Mesodermal cell (in vitro differentiated cells): ENCODE measurements around the gene FHIT.
A peak's percentile ranks its signal among the peaks of the same experiment; 100 is the strongest.

Source experiments
- H3K27ac ChIP-seq: 2 replicates; pipeline ENCODE4 v1.7.0; 2013; ENCODE audit warnings: mild to moderate bottlenecking, low read depth, low read length, moderate library complexity; ENCODE audit not compliant: severe bottlenecking
- H3K36me3 ChIP-seq: 2 replicates; pipeline ENCODE4 v1.7.1; 2013; ENCODE audit warnings: mild to moderate bottlenecking, low read length, moderate library complexity; ENCODE audit not compliant: control insufficient read depth, insufficient read depth
- H3K4me1 ChIP-seq: one replicate; pipeline ENCODE4 v1.7.1; 2013; ENCODE audit warnings: mild to moderate bottlenecking, low read length; ENCODE audit not compliant: insufficient read depth, control insufficient read depth, poor library complexity, severe bottlenecking
- H3K4me3 ChIP-seq: 2 replicates; pipeline ENCODE4 v1.7.0; 2013; ENCODE audit warnings: low read length, control low read depth, mild to moderate bottlenecking; ENCODE audit not compliant: insufficient read depth, poor library complexity, severe bottlenecking; ENCODE audit errors: extremely low read depth
- H3K9me3 ChIP-seq: 2 replicates; pipeline ENCODE4 v1.7.1; 2013; ENCODE audit warnings: mild to moderate bottlenecking, low read length, moderate library complexity; ENCODE audit not compliant: control insufficient read depth
- whole genome bisulfite sequencing, 2 experiments: methylation state at CpG; one replicate each; pipeline ENCODE4 v1.1.5; 2013; ENCODE audit warnings: missing lambda C conversion rate in 2 of 2; ENCODE audit not compliant: insufficient coverage in 2 of 2; 5-methylcytosine and 5-hydroxymethylcytosine counted together

The FHIT gene

GRCh38 chr3:60414011-60414410 lies 837.2 kb downstream of the FHIT start:
- Histone ChIP-seq H3K4me1 (no peaks in the 10 kb centered on the region), H3K27ac (no peak overlapping the region), H3K36me3 (no peaks in the 10 kb centered on the region), H3K9me3 (no peaks in the 10 kb centered on the region), H3K4me3 (no peak overlapping the region)
- 100% methylated on average over 2 to 4 of the region's 4 CpGs for WGBS, 2 experiments

- H3K9me3 ChIP-seq = no peaks in the 10 kb centered on the region
- H3K27ac ChIP-seq = no peak overlapping the region
- H3K4me1 ChIP-seq = no peaks in the 10 kb centered on the region
- no peaks in the 10 kb centered on the region for H3K36me3 ChIP-seq
- no peak overlapping the region for H3K4me3 ChIP-seq
- no CpG with 5 or more reads among the region's 1 CpG for WGBS, 2 experiments
Observed at GRCh38 chr3:60413551-60413950, 837.7 kb downstream of the FHIT start.

GRCh38 chr3:60403866-60404265 lies 847.4 kb downstream of the FHIT start:
- Histone ChIP-seq H3K4me3 (no peak overlapping the region), H3K27ac (no peak overlapping the region), H3K4me1 (no peaks in the 10 kb centered on the region), H3K36me3 (no peaks in the 10 kb centered on the region), H3K9me3 (no peaks in the 10 kb centered on the region)
- 86 to 92% methylated on average over 2 of the region's 4 CpGs for WGBS, 2 experiments

- H3K9me3 ChIP-seq = peaks cover 1% of the 10 kb centered on the region
- H3K4me3 ChIP-seq = no peak overlapping the region
- H3K27ac ChIP-seq = no peak overlapping the region
- no peaks in the 10 kb centered on the region for H3K4me1 ChIP-seq
- no peaks in the 10 kb centered on the region for H3K36me3 ChIP-seq
- 65 to 96% methylated on average over 2 of the region's 2 CpGs for WGBS, 2 experiments
Observed at GRCh38 chr3:60402931-60403330, 848.3 kb downstream of the FHIT start.

- peak overlapping the region; percentile 10 for H3K27ac ChIP-seq
- peaks cover 5% of the 10 kb centered on the region for H3K9me3 ChIP-seq
- WGBS, 2 experiments = 71 to 78% methylated on average over 2 of the region's 7 CpGs
- H3K4me1 ChIP-seq = no peaks in the 10 kb centered on the region
- H3K36me3 ChIP-seq = no peaks in the 10 kb centered on the region
- H3K4me3 ChIP-seq = no peak overlapping the region
Observed at GRCh38 chr3:60399861-60400845, 851.1 kb downstream of the FHIT start.

GRCh38 chr3:60399292-60399691 lies 852.0 kb downstream of the FHIT start:
- H3K36me3 ChIP-seq = no peaks in the 10 kb centered on the region
- H3K27ac ChIP-seq = no peak overlapping the region
- H3K4me3 ChIP-seq = no peak overlapping the region
- H3K9me3 ChIP-seq = peaks cover 5% of the 10 kb centered on the region
- WGBS, 2 experiments = 14% methylated on average over 1 of the region's 3 CpGs; no CpG with 5 or more reads in 1 of the 2 experiments
- H3K4me1 ChIP-seq = no peaks in the 10 kb centered on the region

- no peak overlapping the region for H3K27ac ChIP-seq
- H3K4me3 ChIP-seq = no peak overlapping the region
- H3K36me3 ChIP-seq = no peaks in the 10 kb centered on the region
- whole genome bisulfite sequencing, 2 experiments = 90% methylated on average over 3 of the region's 4 CpGs
- H3K9me3 ChIP-seq = peaks cover 5% of the 10 kb centered on the region
- no peaks in the 10 kb centered on the region for H3K4me1 ChIP-seq
Observed at GRCh38 chr3:60395173-60395762, 856.0 kb downstream of the FHIT start.

- no peaks in the 10 kb centered on the region for H3K4me1 ChIP-seq
- WGBS, 2 experiments = 82 to 100% methylated on average over 1 of the region's 1 CpG
- H3K9me3 ChIP-seq = peaks cover 5% of the 10 kb centered on the region
- no peak overlapping the region for H3K4me3 ChIP-seq
- H3K27ac ChIP-seq = no peak overlapping the region
- no peaks in the 10 kb centered on the region for H3K36me3 ChIP-seq
Observed at GRCh38 chr3:60393946-60394345, 857.3 kb downstream of the FHIT start.

- Histone ChIP-seq H3K4me1 (no peaks in the 10 kb centered on the region), H3K4me3 (no peak overlapping the region), H3K27ac (no peak overlapping the region), H3K36me3 (no peaks in the 10 kb centered on the region), H3K9me3 (no peaks in the 10 kb centered on the region)
- 90 to 100% methylated on average over 1 of the region's 2 CpGs for WGBS, 2 experiments
Observed at GRCh38 chr3:60392501-60392900, 858.8 kb downstream of the FHIT start.

- Histone ChIP-seq H3K9me3 (no peaks in the 10 kb centered on the region), H3K36me3 (no peaks in the 10 kb centered on the region), H3K27ac (no peak overlapping the region), H3K4me1 (no peaks in the 10 kb centered on the region), H3K4me3 (no peak overlapping the region)
- WGBS, 2 experiments = no CpG with 5 or more reads among the region's 1 CpG
Observed at GRCh38 chr3:60391292-60391691, 860.0 kb downstream of the FHIT start.

- Histone ChIP-seq H3K9me3 (no peaks in the 10 kb centered on the region), H3K4me1 (no peaks in the 10 kb centered on the region), H3K4me3 (no peak overlapping the region), H3K36me3 (no peaks in the 10 kb centered on the region), H3K27ac (no peak overlapping the region)
- WGBS, 2 experiments = 60 to 100% methylated on average over 1 of the region's 2 CpGs
Observed at GRCh38 chr3:60388731-60389130, 862.5 kb downstream of the FHIT start.
